Dendritic cell treated with granulocyte-macrophage colony-stimulating factor and Interleukin-4, amounts not matched to agents 40 ng/mL and 50 ng/mL, for 4 days (primary cell): Measurements from ENCODE around the gene OSBPL3.

Experiments
- H3K27ac Mint-ChIP-seq: one replicate; pipeline ENCODE4 v1.8.0; 2022; ENCODE audit warnings: mild to moderate bottlenecking, mixed read lengths
- H3K27me3 Mint-ChIP-seq: one replicate; pipeline ENCODE4 v1.8.0; 2022; ENCODE audit warnings: mild to moderate bottlenecking, mixed read lengths
- H3K36me3 Mint-ChIP-seq: one replicate; pipeline ENCODE4 v1.8.0; 2022; ENCODE audit warnings: low read depth, mixed read lengths
- H3K4me1 Mint-ChIP-seq: one replicate; pipeline ENCODE4 v1.8.0; 2022; ENCODE audit warnings: low read depth, mixed read lengths
- H3K4me3 Mint-ChIP-seq: one replicate; pipeline ENCODE4 v1.8.0; 2022; ENCODE audit warnings: mild to moderate bottlenecking, moderate library complexity, mixed read lengths
- H3K9me3 Mint-ChIP-seq: one replicate; pipeline ENCODE4 v1.8.0; 2022; ENCODE audit warnings: mixed read lengths
- intact Hi-C: fragments of 100-400 bp; cut with micrococcal nuclease; formaldehyde crosslinking; loops from one replicate; pipeline ENCODE4 v1.15.0; 2022

OSBPL3 gene

GRCh38 chr7:24972991-24973390 is 7.0 kb downstream of the OSBPL3 start:
- Mint-ChIP-seq H3K4me1 (peaks cover 57% of the 10 kb centered on the region), H3K9me3 (no peaks in the 10 kb centered on the region), H3K27ac (no peak overlapping the region), H3K36me3 (peaks cover 29% of the 10 kb centered on the region), H3K27me3 (peaks cover 6% of the 10 kb centered on the region), H3K4me3 (no peak overlapping the region)
- intact Hi-C loops = no loop called here

GRCh38 chr7:24972166-24972477 is 7.9 kb downstream of the OSBPL3 start:
- Mint-ChIP-seq H3K9me3 (no peaks in the 10 kb centered on the region), H3K4me3 (no peak overlapping the region), H3K36me3 (peaks cover 29% of the 10 kb centered on the region), H3K4me1 (peaks cover 60% of the 10 kb centered on the region), H3K27ac (no peak overlapping the region), H3K27me3 (peaks cover 1% of the 10 kb centered on the region)
- intact Hi-C loops = no loop called here

- no peak overlapping the region for H3K4me3 Mint-ChIP-seq
- H3K27me3 Mint-ChIP-seq = no peaks in the 10 kb centered on the region
- H3K36me3 Mint-ChIP-seq = peaks cover 28% of the 10 kb centered on the region
- H3K4me1 Mint-ChIP-seq = peaks cover 60% of the 10 kb centered on the region
- intact Hi-C loops = no loop called here
- peak overlapping the region; percentile 72 for H3K27ac Mint-ChIP-seq
- H3K9me3 Mint-ChIP-seq = no peaks in the 10 kb centered on the region
Observed at GRCh38 chr7:24971333-24972165, 8.4 kb downstream of the OSBPL3 start.

- Mint-ChIP-seq H3K9me3 (no peaks in the 10 kb centered on the region), H3K27ac (peak overlapping the region; percentile 72), H3K27me3 (no peaks in the 10 kb centered on the region), H3K4me1 (peaks cover 59% of the 10 kb centered on the region), H3K4me3 (no peak overlapping the region), H3K36me3 (peaks cover 22% of the 10 kb centered on the region)
- intact Hi-C loops = no loop called here
Observed at GRCh38 chr7:24970676-24971075, 9.3 kb downstream of the OSBPL3 start.

GRCh38 chr7:24968165-24968564 is 11.8 kb downstream of the OSBPL3 start:
- peak overlapping the region; percentile 22 for H3K27ac Mint-ChIP-seq
- intact Hi-C loops = no loop called here
- no peak overlapping the region for H3K4me3 Mint-ChIP-seq
- H3K9me3 Mint-ChIP-seq = no peaks in the 10 kb centered on the region
- H3K27me3 Mint-ChIP-seq = no peaks in the 10 kb centered on the region
- H3K4me1 Mint-ChIP-seq = peaks cover 74% of the 10 kb centered on the region
- H3K36me3 Mint-ChIP-seq = peaks cover 16% of the 10 kb centered on the region

GRCh38 chr7:24967696-24968095 is 12.3 kb downstream of the OSBPL3 start:
- intact Hi-C loops = no loop called here
- Mint-ChIP-seq H3K4me1 (peaks cover 78% of the 10 kb centered on the region), H3K27ac (peak overlapping the region; percentile 22), H3K9me3 (no peaks in the 10 kb centered on the region), H3K4me3 (no peak overlapping the region), H3K36me3 (peaks cover 16% of the 10 kb centered on the region), H3K27me3 (no peaks in the 10 kb centered on the region)

- Mint-ChIP-seq H3K4me1 (peaks cover 77% of the 10 kb centered on the region), H3K27me3 (no peaks in the 10 kb centered on the region), H3K36me3 (peaks cover 16% of the 10 kb centered on the region), H3K9me3 (peaks cover under 1% of the 10 kb centered on the region), H3K4me3 (no peak overlapping the region), H3K27ac (peak overlapping the region; percentile 86)
- intact Hi-C loops = no loop called here
Observed at GRCh38 chr7:24966802-24967201, 13.2 kb downstream of the OSBPL3 start.

GRCh38 chr7:24965831-24966708 is 13.9 kb downstream of the OSBPL3 start:
- Mint-ChIP-seq H3K27me3 (no peaks in the 10 kb centered on the region), H3K9me3 (peaks cover 5% of the 10 kb centered on the region), H3K4me1 (peaks cover 75% of the 10 kb centered on the region), H3K4me3 (peak overlapping the region; percentile 7), H3K27ac (peak overlapping the region; percentile 86), H3K36me3 (peaks cover 16% of the 10 kb centered on the region)
- intact Hi-C loops = no loop called here

- intact Hi-C loops = loop anchor here (5.0 kb wide), 1 partner anchor 42 kb away; no protein-coding TSS in a partner anchor
- H3K36me3 Mint-ChIP-seq = peaks cover 13% of the 10 kb centered on the region
- H3K9me3 Mint-ChIP-seq = peaks cover 5% of the 10 kb centered on the region
- H3K27me3 Mint-ChIP-seq = no peaks in the 10 kb centered on the region
- H3K27ac Mint-ChIP-seq = peak overlapping the region; percentile 95
- H3K4me3 Mint-ChIP-seq = no peak overlapping the region
- peaks cover 71% of the 10 kb centered on the region for H3K4me1 Mint-ChIP-seq
Observed at GRCh38 chr7:24964191-24964590, 15.8 kb downstream of the OSBPL3 start.

GRCh38 chr7:24963218-24963617 is 16.8 kb downstream of the OSBPL3 start:
- H3K36me3 Mint-ChIP-seq = peaks cover 19% of the 10 kb centered on the region
- peaks cover 5% of the 10 kb centered on the region for H3K9me3 Mint-ChIP-seq
- peak overlapping the region; percentile 95 for H3K27ac Mint-ChIP-seq
- no peaks in the 10 kb centered on the region for H3K27me3 Mint-ChIP-seq
- peaks cover 80% of the 10 kb centered on the region for H3K4me1 Mint-ChIP-seq
- H3K4me3 Mint-ChIP-seq = peak overlapping the region; percentile 42
- intact Hi-C loops = loop anchor here (2.0 to 5.0 kb wide), 2 partner anchors 18 to 41 kb away; partner anchors contain the start of gene OSBPL3

- H3K4me3 Mint-ChIP-seq = no peak overlapping the region
- H3K4me1 Mint-ChIP-seq = peaks cover 82% of the 10 kb centered on the region
- intact Hi-C loops = loop anchor here (2.0 to 5.0 kb wide), 2 partner anchors 18 to 40 kb away; partner anchors contain the start of gene OSBPL3
- H3K36me3 Mint-ChIP-seq = peaks cover 21% of the 10 kb centered on the region
- peaks cover 5% of the 10 kb centered on the region for H3K9me3 Mint-ChIP-seq
- no peaks in the 10 kb centered on the region for H3K27me3 Mint-ChIP-seq
- H3K27ac Mint-ChIP-seq = peak overlapping the region; percentile 95
Observed at GRCh38 chr7:24962418-24962962, 17.5 kb downstream of the OSBPL3 start.

- Mint-ChIP-seq H3K36me3 (peaks cover 21% of the 10 kb centered on the region), H3K27ac (no peak overlapping the region), H3K27me3 (no peaks in the 10 kb centered on the region), H3K9me3 (peaks cover 5% of the 10 kb centered on the region), H3K4me3 (no peak overlapping the region), H3K4me1 (peaks cover 62% of the 10 kb centered on the region)
- intact Hi-C loops = loop anchor here (5.0 kb wide), 1 partner anchor 38 kb away; no protein-coding TSS in a partner anchor
Observed at GRCh38 chr7:24959735-24960485, 20.1 kb downstream of the OSBPL3 start.

- Mint-ChIP-seq H3K9me3 (peaks cover 5% of the 10 kb centered on the region), H3K4me1 (peaks cover 59% of the 10 kb centered on the region), H3K36me3 (peaks cover 18% of the 10 kb centered on the region), H3K27ac (peak overlapping the region; percentile 37), H3K27me3 (no peaks in the 10 kb centered on the region), H3K4me3 (no peak overlapping the region)
- intact Hi-C loops = no loop called here
Observed at GRCh38 chr7:24958399-24958798, 21.6 kb downstream of the OSBPL3 start.
